H9 (cell line): ENCODE results near the gene OR13C2. TPM values are rescaled to one million over a fixed set of nuclear protein-coding genes. Genes with fewer than 3 reads are reported as not detected.
"Not testable (repeated sequence)": the region's sequence is repeated elsewhere in the genome, so short reads cannot be mapped to it uniquely, and the experiment has no call there.

Source experiments
- DNase-seq: peaks from one replicate; pipeline ENCODE4 v3.0.0-alpha.2; 2017
- H2AFZ ChIP-seq: one replicate; pipeline ENCODE4 v1.6.1; 2013; ENCODE audit warnings: mild to moderate bottlenecking, low read length, control low read depth, moderate library complexity
- H2AK5ac ChIP-seq: 2 replicates; pipeline ENCODE4 v1.6.1; 2013; ENCODE audit warnings: low read length, control low read depth, mixed read lengths; ENCODE audit not compliant: insufficient read length
- H2BK120ac ChIP-seq: one replicate; pipeline ENCODE4 v1.6.1; 2013; ENCODE audit warnings: low read depth, mild to moderate bottlenecking, low read length, control low read depth, inconsistent platforms; ENCODE audit not compliant: poor library complexity, severe bottlenecking
- H2BK12ac ChIP-seq: 2 replicates; pipeline ENCODE4 v1.6.1; 2013; ENCODE audit warnings: low read length, control low read depth, mixed read lengths, low read depth; ENCODE audit not compliant: insufficient read length
- H2BK15ac ChIP-seq: 2 replicates; pipeline ENCODE4 v1.6.1; 2013; ENCODE audit warnings: low read depth, low read length, control low read depth
- H2BK20ac ChIP-seq: one replicate; pipeline ENCODE4 v1.6.1; 2013; ENCODE audit warnings: low read depth, mild to moderate bottlenecking, low read length, control low read depth, inconsistent platforms; ENCODE audit not compliant: poor library complexity, severe bottlenecking
- H2BK5ac ChIP-seq: 2 replicates; pipeline ENCODE4 v1.6.1; 2013; ENCODE audit warnings: low read length, control low read depth, mixed read lengths; ENCODE audit not compliant: insufficient read length
- H3K14ac ChIP-seq: 2 replicates; pipeline ENCODE4 v1.6.1; 2013; ENCODE audit warnings: low read length, control low read depth; ENCODE audit not compliant: insufficient read depth
- H3K18ac ChIP-seq: 2 replicates; pipeline ENCODE4 v1.6.1; 2013; ENCODE audit warnings: low read depth, mild to moderate bottlenecking, mixed read lengths, low read length, control low read depth; ENCODE audit not compliant: insufficient read length
- H3K23ac ChIP-seq: 2 replicates; pipeline ENCODE4 v1.6.1; 2013; ENCODE audit warnings: low read length, control low read depth, mixed read lengths, low read depth; ENCODE audit not compliant: insufficient read length
- H3K23me2 ChIP-seq: 2 replicates; pipeline ENCODE4 v1.6.1; 2013; ENCODE audit warnings: low read depth, mild to moderate bottlenecking, mixed read lengths, low read length, control low read depth; ENCODE audit not compliant: insufficient read length, poor library complexity, severe bottlenecking
- H3K27ac ChIP-seq: 2 replicates; pipeline ENCODE4 v1.5.1; 2013; ENCODE audit warnings: low read length, control low read depth, mixed read lengths, low read depth; ENCODE audit not compliant: insufficient read length
- H3K27me3 ChIP-seq: 2 replicates; pipeline ENCODE4 v1.6.1; 2013; ENCODE audit warnings: low read length, control low read depth, inconsistent platforms; ENCODE audit not compliant: insufficient read depth
- H3K4ac ChIP-seq: 2 replicates; pipeline ENCODE4 v1.6.1; 2013; ENCODE audit warnings: low read depth, mild to moderate bottlenecking, control low read depth, inconsistent platforms, low read length, moderate library complexity
- H3K4me1 ChIP-seq: 2 replicates; pipeline ENCODE4 v1.6.1; 2013; ENCODE audit warnings: low read length, control low read depth, inconsistent platforms; ENCODE audit not compliant: insufficient read depth
- H3K4me2 ChIP-seq: 2 replicates; pipeline ENCODE4 v1.6.1; 2013; ENCODE audit warnings: low read length, control low read depth, mixed read lengths; ENCODE audit not compliant: insufficient read length, insufficient read depth
- H3K56ac ChIP-seq: 2 replicates; pipeline ENCODE4 v1.6.1; 2013; ENCODE audit warnings: low read depth, mild to moderate bottlenecking, mixed read lengths, low read length, control low read depth; ENCODE audit not compliant: insufficient read length
- H3K79me1 ChIP-seq: 2 replicates; pipeline ENCODE4 v1.6.1; 2013; ENCODE audit warnings: low read depth, mild to moderate bottlenecking, moderate library complexity, low read length, control low read depth, inconsistent platforms; ENCODE audit not compliant: insufficient read depth, poor library complexity, severe bottlenecking
- H3K79me2 ChIP-seq: 2 replicates; pipeline ENCODE4 v1.6.1; 2013; ENCODE audit warnings: low read length, control low read depth, inconsistent platforms; ENCODE audit not compliant: insufficient read depth
- H3K9ac ChIP-seq: 2 replicates; pipeline ENCODE4 v1.6.1; 2013; ENCODE audit warnings: low read length, control low read depth, mixed read lengths; ENCODE audit not compliant: insufficient read length; ENCODE audit errors: extremely low read depth
- H3K9me3 ChIP-seq: one replicate; pipeline ENCODE4 v1.6.1; 2013; ENCODE audit warnings: low read depth, low read length, inconsistent platforms; ENCODE audit not compliant: control insufficient read depth
- H3T11ph ChIP-seq: one replicate; pipeline ENCODE4 v1.6.1; 2013; ENCODE audit warnings: mild to moderate bottlenecking, low read length, control low read depth, inconsistent platforms
- H4K20me1 ChIP-seq: one replicate; pipeline ENCODE4 v1.6.1; 2013; ENCODE audit not compliant: control insufficient read depth, insufficient read length, insufficient read depth
- H4K5ac ChIP-seq: 2 replicates; pipeline ENCODE4 v1.6.1; 2013; ENCODE audit warnings: low read depth, mild to moderate bottlenecking, mixed read lengths, low read length, control low read depth; ENCODE audit not compliant: insufficient read length
- H4K8ac ChIP-seq: replicated peaks from 2 replicates; pipeline ENCODE4 v1.6.1; 2013; ENCODE audit warnings: low read length, control low read depth, mixed read lengths, low read depth; ENCODE audit not compliant: insufficient read length
- H4K91ac ChIP-seq: 2 replicates; pipeline ENCODE4 v1.6.1; 2013; ENCODE audit warnings: low read depth, mild to moderate bottlenecking, moderate library complexity, mixed read lengths, low read length, control low read depth; ENCODE audit not compliant: insufficient read length
- H3K27ac Mint-ChIP-seq, 3 experiments: 2 replicates in 2 of 3; 3 replicates in 1 of 3; pipeline ENCODE4 v1.8.0; 2020 to 2021; ENCODE audit warnings: mixed read lengths in 3 of 3, mild to moderate bottlenecking in 1 of 3, moderate library complexity in 1 of 3
- H3K27me3 Mint-ChIP-seq: 2 replicates; pipeline ENCODE4 v1.8.0; 2021; ENCODE audit warnings: low read depth, mild to moderate bottlenecking, moderate library complexity, mixed read lengths
- H3K36me3 Mint-ChIP-seq, 3 experiments: 2 replicates in 2 of 3; 3 replicates in 1 of 3; pipeline ENCODE4 v1.8.0; 2020 to 2021; ENCODE audit warnings: low read depth in 3 of 3, mixed read lengths in 3 of 3; ENCODE audit not compliant: insufficient read depth in 1 of 3
- H3K4me1 Mint-ChIP-seq, 2 experiments: 2 replicates each; pipeline ENCODE4 v1.8.0; 2020; ENCODE audit warnings: mixed read lengths in 2 of 2
- H3K4me3 Mint-ChIP-seq, 2 experiments: 2 replicates in 1 of 2; 3 replicates in 1 of 2; pipeline ENCODE4 v1.8.0; 2020 to 2021; ENCODE audit warnings: mild to moderate bottlenecking in 2 of 2, mixed read lengths in 2 of 2, moderate library complexity in 1 of 2
- H3K9me3 Mint-ChIP-seq, 2 experiments: 2 replicates in 1 of 2; 3 replicates in 1 of 2; pipeline ENCODE4 v1.8.0; 2020; ENCODE audit warnings: mild to moderate bottlenecking in 2 of 2, mixed read lengths in 2 of 2, moderate library complexity in 1 of 2
- WGBS: extraction: QIAGEN DNeasy Blood & Tissue Kit; methylation state at CpG from one replicate; pipeline ENCODE4 v1.1.7; 2013; ENCODE audit warnings: missing lambda C conversion rate, low lambda C conversion rate, mixed read lengths; ENCODE audit not compliant: insufficient read length; ENCODE audit errors: extremely low coverage; 5-methylcytosine and 5-hydroxymethylcytosine counted together
- total RNA-seq: library from RNA; stranded (reverse); gene quantifications from 2 replicates; pipeline ENCODE4 v1.2.1, GENCODE V29; 2021

The OR13C2 gene
- total RNA-seq, 1 experiment from 2014 or later: not detected

GRCh38 chr9:104598749-104599148 lies 6.7 kb downstream of the OR13C2 start:
- not testable (repeated sequence) for H3K27ac Mint-ChIP-seq, H2BK20ac ChIP-seq, DNase-seq, H3T11ph ChIP-seq, H2BK12ac ChIP-seq, H3K14ac ChIP-seq, H3K79me1 ChIP-seq, H2BK15ac ChIP-seq, H3K23ac ChIP-seq, H3K36me3 Mint-ChIP-seq, H3K4me2 ChIP-seq, H2AFZ ChIP-seq, H3K4me1 Mint-ChIP-seq, H3K4me1 ChIP-seq, H3K9me3 Mint-ChIP-seq, H3K18ac ChIP-seq, H3K27me3 ChIP-seq, H3K9ac ChIP-seq, H2BK5ac ChIP-seq, H2BK120ac ChIP-seq, H4K20me1 ChIP-seq, H4K5ac ChIP-seq, H2AK5ac ChIP-seq, H3K4me3 Mint-ChIP-seq, H4K91ac ChIP-seq, H3K23me2 ChIP-seq, H3K27ac ChIP-seq, H4K8ac ChIP-seq, H3K9me3 ChIP-seq, H3K4ac ChIP-seq, H3K56ac ChIP-seq, H3K79me2 ChIP-seq, H3K27me3 Mint-ChIP-seq
- WGBS: no CpG with 5 or more reads among the region's 3 CpGs
